ELF-1 (cell line): ENCODE measurements around the gene BRSK2.

Experiments used
- DNase-seq: peaks from one replicate; pipeline ENCODE4 v3.0.0-alpha.2; 2016; ENCODE audit warnings: low read depth, low spot score

Gene BRSK2

GRCh38 chr11:1396375-1396841, 6.7 kb downstream of the BRSK2 start:
- DNase-seq, result no peak

DNA sequence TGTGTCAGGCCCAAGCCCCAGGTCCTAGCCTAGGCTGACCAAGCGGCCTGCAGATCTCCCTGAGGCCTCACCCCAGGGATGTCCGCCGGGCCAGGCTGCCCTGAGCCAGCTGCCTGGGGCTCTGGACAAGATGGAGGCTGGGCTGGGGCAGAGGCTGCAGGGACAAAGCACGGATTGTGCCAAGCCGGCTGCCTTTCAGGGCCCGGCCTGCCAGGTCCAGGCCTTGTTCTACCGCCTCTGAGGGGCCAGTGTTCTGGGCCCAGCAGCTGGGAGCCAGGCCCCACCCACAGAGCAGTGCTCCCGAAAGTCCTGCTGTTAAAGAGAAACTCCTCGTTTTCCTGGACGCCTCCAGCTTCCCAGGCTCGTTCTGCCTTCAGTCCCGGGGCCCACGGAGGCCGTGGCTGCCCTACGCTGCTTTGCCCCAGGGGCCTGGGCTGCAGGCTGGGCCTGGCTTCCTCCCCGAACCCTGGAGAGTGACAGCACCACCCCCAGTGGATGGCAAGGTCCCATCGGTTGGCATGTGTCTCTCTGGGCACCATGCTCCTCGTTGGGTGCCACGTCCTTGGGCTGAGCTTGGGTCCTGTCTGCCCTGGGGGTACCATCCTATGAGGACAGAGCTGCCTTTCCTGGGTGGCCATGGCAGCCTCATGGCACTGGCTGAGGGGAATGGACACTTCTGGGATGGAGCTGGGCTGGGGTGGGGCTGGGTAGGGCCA, 7.6 kb downstream of the BRSK2 start:
- no peak for DNase-seq

GRCh38 chr11:1397862-1398527, 8.3 kb downstream of the BRSK2 start:
- no peak for DNase-seq

DNA sequence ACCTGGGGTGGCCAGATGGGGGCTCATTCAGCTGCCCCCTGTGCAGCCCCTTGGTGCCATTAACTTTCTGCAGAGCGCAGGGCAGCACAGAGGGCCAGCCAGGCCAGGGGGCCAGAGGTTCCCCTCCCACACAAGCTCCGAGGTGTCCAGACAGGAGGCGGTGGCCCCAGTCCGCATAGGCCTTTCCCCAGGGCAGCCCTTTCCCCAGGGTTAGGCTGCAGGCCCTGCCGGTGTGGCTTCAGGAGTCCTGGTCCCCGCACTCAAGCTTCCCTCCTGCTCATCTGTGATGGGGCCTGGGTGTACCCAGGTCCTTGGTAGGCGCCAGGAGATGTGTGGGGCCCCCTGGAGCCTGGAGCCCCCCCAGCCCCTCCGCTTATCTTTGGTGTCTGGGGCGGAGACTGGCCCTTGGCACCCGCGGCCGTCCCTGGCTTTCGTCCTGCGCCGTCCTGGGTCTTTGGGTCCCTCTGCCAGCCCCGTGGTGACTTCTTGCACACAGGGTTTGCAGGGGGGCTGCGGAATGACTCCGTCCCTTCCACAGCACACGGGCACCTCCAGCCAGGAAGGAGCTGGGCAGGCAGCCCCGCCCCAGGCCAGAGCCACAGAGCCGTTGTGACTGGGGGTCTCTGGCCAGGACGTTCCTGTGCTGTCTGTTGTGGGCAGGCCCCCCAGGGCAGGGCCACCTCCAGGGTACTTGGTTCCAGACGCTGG, 8.9 kb downstream of the BRSK2 start:
- no peak for DNase-seq

DNA sequence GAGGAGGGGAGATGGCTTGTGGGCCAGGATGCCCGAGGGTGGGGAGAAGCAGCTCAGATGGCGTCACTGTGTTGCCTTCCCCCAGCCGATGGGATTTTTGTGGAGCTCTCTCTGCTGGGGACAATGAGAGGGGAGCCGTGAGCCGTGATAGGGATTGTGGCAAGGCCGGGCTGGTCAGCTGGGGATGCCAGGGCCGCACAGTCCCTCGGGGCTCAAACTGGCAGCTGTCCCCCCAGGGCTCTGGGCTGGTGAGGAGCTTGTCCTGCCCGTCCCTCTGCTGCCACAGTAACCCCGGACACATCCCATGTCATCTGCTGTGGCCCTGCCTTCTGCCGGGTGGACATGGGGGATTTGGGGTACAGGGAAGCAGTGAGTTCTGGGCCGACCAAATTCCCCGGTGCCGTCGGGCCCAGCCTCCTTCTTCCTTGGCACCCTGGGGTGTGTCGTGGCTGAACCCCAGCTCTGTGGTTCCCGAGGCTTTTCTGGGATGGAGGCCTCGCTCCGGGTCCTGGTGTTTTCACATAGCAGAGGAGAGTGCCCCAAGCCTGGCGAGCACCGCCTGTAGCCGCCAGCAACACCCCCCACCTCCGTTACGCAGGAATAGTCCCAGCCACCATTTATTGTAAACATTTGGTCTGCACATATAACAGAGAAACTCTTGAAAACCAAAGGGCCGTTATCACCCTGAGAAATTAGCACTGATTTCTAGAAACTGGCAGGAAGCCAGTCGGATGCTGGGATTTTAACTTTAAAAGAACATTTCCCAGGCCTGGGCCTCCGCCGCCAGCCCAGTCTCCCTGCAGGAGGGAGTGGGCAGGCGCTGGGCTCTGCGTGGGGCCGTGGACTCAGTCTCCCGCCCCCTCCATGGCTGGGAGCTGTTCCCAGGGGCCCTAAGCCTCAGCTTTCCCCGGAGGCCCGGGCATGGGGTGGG, 9.9 kb downstream of the BRSK2 start:
- DNase-seq, result no peak

DNA sequence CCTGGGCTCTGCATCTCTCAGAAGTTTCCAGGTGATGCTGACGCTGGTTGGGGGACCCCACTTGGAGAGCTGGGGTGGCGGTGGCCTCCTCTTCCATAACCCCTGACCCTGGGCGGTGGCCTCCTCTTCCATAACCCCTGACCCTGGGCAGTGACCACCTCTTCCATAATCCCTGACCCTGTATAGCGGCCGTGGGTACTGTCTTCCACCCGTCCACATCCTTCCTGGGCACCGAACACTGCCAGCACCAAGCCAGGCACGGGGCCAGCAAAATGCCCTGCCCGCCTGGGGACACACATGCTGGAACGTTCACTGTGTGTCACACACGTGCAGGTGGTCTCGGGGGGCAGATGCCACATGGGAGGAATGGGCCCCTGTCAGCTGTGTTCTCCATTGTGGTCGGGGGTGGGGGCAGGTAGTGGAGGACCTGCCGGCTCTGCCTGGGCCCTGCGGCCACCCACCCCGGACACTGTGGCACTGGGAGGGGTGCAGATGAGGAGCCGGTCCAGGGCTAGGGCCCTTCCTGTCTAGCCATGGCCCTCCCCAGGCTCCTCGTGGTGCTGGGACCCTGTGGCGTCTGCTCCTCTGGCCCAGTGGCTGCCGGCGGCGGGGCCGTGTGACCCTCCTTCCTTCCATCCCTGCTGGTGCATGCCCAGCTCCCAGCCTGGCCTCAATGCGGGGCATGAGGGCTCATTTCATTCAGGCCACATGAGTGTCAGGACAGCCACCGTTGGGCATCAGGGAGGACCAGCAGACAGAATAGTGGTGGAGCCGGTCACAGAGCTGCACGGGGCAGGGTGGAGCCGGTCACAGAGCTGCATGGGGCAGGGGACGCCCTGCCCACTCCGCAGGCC, 10.8 kb downstream of the BRSK2 start:
- DNase-seq, result no peak

DNA sequence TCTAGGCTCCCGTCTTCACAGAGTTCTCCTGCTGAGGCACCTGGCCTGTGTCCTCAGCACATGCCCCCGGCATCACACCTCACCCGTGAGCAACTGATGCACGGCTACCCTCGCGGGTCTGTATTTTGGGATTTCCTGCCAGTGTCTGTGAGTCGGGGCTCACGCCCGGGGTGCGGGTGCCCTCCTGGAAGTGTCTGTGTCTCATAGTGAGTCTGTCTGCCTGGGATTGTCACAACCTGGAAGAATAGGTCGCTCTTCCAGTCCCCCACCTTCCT, 11.4 kb downstream of the BRSK2 start:
- DNase-seq, result no peak

DNA sequence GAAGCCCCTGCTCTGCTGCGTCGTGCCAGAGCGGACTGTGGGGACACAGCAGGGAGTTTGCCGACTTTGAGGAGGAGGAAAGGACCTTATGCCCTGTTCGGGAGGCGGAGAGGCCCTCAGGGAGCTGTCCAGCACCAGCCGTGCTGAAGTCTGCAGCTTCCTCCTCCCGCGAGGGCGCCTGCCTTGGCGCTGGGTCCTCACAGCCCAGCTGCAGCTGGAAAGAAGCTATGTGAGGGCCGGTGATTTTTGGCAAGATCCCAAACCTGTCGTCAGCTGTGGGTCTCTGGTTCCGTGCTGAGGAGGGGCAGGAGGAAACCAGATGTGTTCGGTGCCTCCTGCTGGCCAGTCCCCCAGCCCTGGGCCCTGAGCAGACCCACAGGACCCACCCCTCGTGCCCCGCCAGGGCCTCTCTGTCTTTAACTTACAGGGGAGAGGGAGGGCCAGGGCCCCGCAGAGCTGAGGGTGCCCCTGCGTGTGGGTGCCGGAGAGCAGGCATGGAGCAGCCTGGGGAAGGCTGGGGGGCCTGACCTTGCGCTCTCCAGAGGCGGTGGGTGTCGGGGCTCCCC, 12.0 kb downstream of the BRSK2 start:
- DNase-seq, result peak; percentile 89

DNA sequence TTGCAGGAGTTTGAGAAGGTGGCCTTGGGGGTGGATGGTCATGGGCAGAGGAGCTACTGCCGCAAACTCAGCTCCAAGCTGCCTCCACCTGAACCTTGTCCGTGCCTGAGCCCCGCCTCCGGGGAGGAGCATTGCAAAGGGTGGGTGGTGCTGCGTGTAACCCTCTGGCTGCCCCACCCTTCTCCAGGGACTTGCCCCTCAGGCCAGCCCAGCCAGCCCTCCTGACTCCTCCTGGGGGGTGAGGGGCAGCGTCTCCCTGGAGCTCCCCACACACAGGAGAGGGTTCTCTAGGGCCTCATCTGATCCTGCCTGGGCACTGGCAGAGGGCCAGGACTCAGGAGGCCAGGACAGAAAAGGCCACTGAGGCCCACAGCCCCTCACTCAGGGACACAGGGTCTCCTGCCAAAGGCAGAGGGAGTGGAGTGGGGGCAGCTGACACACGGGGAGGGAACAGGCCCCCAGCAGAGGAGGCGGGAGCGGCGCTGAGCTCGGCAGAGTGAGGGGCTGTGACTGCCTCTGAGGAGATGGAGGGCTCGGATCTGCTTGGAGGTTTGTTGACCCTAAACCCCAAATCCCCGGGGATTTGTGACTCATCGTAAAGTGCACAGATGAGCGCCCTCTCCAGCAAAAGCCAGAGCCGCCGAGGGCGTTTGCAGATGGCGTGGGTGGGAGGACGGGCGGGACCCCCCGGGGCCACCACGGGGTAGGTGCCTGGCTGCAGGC, 12.8 kb downstream of the BRSK2 start:
- no peak for DNase-seq

DNA sequence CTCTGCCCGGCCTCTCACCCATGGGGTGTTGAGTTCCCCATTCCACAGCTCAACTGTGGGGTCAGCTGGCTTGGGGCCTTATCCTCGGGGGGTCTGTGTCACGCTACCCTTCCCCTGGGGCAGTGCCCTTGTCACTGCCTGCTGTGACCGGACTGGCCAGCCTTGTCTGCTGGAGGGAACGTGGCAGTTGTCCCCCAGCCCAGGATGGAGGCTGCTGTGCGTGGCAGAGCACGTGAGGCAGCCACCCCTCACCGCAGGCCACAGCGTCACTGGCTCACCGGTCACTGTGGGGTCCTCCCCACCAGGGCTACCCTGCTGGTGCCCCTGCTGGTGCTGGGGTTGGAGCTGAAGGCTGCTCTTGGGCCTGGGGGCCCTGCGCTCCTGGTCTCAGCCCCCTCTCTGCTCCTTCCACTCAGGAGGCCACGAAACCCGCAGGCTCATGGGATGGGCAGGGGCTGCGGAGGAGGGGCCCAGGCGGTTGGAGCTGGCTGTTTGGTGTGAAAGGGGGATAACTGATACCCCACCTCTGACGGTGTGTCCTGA, 13.4 kb downstream of the BRSK2 start:
- no peak for DNase-seq

GRCh38 chr11:1403721-1404460, 14.2 kb downstream of the BRSK2 start:
- DNase-seq, result no peak

- no peak for DNase-seq
Observed at GRCh38 chr11:1404461-1405185, 14.9 kb downstream of the BRSK2 start.

DNA sequence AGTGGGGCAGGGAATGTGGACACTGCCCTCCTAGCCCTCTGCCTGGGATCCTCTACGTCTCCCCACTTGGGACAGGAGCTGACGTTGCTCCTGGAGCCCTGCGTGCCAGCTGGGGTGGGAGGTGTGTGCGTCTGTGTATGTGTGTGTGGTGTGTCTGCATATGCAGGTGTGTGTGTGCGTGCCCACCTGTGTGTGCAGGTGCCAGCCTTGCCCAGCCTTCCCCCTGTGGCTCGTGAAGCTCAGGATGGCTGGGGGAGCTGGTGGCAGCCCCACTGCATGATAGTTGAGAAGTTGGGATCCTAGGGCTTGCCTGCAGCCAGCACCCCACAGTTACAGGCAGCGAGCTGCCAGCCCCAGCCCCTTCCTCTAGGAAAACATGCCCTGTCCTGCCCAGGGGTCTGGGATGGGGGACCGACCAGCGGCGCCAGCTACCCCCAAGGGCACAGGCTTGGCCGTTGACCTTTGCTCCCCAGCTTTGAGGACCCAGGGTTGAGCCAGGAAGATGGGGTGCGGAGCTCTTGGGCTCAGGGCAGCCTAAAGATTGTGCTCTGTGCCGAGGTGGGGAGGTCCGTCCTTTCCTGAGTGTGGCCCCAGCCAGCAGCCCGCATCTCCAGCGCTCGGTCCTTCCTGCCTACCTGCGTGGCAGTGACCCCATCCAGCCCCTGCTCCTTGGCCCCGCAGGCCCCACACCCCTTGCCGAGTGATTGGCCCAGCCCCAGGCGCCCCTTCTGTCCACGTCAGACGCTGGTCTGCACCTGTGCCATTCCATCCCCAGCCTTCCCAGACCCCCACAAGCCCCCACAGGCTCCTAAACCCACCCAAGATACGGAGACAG, 15.7 kb downstream of the BRSK2 start:
- no peak for DNase-seq

GRCh38 chr11:1406571-1407485, 17.1 kb downstream of the BRSK2 start:
- DNase-seq, result no peak

- DNase-seq, result no peak
Observed at GRCh38 chr11:1407668-1408067, 17.9 kb downstream of the BRSK2 start.

DNA sequence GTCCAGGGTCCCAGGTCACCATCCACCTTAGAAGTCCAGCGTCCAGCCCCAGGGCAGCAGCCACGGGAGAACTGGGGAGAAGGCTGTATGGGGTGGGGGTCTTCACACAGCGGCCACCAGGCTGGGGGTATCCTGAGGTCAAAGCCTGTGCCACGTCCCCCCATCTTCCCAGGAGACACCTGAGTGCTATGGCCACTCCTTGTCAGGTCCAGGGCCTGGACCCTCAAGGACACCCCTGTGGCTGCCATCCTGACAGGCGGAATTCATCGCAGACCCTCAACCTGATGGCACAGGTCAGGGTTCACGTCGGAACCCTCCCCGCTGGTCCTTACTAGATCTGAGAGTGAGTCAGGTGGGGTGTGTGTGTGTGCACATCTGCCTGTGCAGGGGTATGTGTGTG, 18.6 kb downstream of the BRSK2 start:
- no peak for DNase-seq
